Measurements from ENCODE around the gene AUTS2.

Gene AUTS2

GRCh38 chr7:70040051-70040450 lies 441.8 kb downstream of the AUTS2 start:
- DNase-seq = no peak

GRCh38 chr7:70040970-70041766 lies 442.9 kb downstream of the AUTS2 start:
- peak; percentile 2 to 47 (median 20) for DNase-seq

GRCh38 chr7:70042533-70042932 lies 444.3 kb downstream of the AUTS2 start:
- no peak for DNase-seq

- no peak for DNase-seq
Measured at GRCh38 chr7:70043015-70043538, 444.8 kb downstream of the AUTS2 start.

- DNase-seq = no peak
Measured at GRCh38 chr7:70044064-70044463, 445.8 kb downstream of the AUTS2 start.

GRCh38 chr7:70044525-70044924 lies 446.2 kb downstream of the AUTS2 start:
- DNase-seq = no peak

- no peak for DNase-seq
Measured at GRCh38 chr7:70044981-70045380, 446.7 kb downstream of the AUTS2 start.

- no peak for DNase-seq
Measured at GRCh38 chr7:70047384-70047783, 449.1 kb downstream of the AUTS2 start.

- no peak for DNase-seq
Measured at GRCh38 chr7:70047891-70048448, 449.7 kb downstream of the AUTS2 start.

- no peak for DNase-seq
Measured at GRCh38 chr7:70051726-70052125, 453.5 kb downstream of the AUTS2 start.

- no peak for DNase-seq
Measured at GRCh38 chr7:70052691-70053090, 454.4 kb downstream of the AUTS2 start.

GRCh38 chr7:70053421-70053820 lies 455.1 kb downstream of the AUTS2 start:
- DNase-seq = no peak

GRCh38 chr7:70053989-70054388 lies 455.7 kb downstream of the AUTS2 start:
- no peak for DNase-seq

GRCh38 chr7:70056363-70056762 lies 458.1 kb downstream of the AUTS2 start:
- no peak for DNase-seq

GRCh38 chr7:70060298-70061068 lies 462.2 kb downstream of the AUTS2 start:
- no peak for DNase-seq

- DNase-seq = no peak
Measured at GRCh38 chr7:70063371-70063770, 465.1 kb downstream of the AUTS2 start.

GRCh38 chr7:70063927-70064326 lies 465.7 kb downstream of the AUTS2 start:
- no peak for DNase-seq

- DNase-seq = no peak
Measured at GRCh38 chr7:70066844-70067243, 468.6 kb downstream of the AUTS2 start.

GRCh38 chr7:70068531-70068930 lies 470.3 kb downstream of the AUTS2 start:
- DNase-seq = no peak

GRCh38 chr7:70069977-70070376 lies 471.7 kb downstream of the AUTS2 start:
- no peak for DNase-seq

GRCh38 chr7:70071766-70072165 lies 473.5 kb downstream of the AUTS2 start:
- DNase-seq = no peak

GRCh38 chr7:70072220-70072619 lies 473.9 kb downstream of the AUTS2 start:
- DNase-seq = no peak

- DNase-seq = no peak
Measured at GRCh38 chr7:70076325-70076724, 478.1 kb downstream of the AUTS2 start.
